IMR-90 (cell line): Measurements from ENCODE around the gene BLTP3B. TPM values are rescaled to one million over a fixed set of nuclear protein-coding genes. Genes with fewer than 3 reads are reported as not detected.

Experiments
- ATAC-seq: fragments of 200-7000 bp; cut with Tn5 transposase; 2 replicates; pipeline ENCODE4 v1.9.1; 2020; ENCODE audit warnings: low read depth, mild to moderate bottlenecking, moderate library complexity
- BruUV-seq: library from RNA; stranded (reverse); fragments of 400-500 nt; replicated peaks from 2 replicates; lab custom pipeline; 2021; lab: Mats Ljungman, UMichigan
- CTCF ChIA-PET: fragments of 300-600 bp; formaldehyde crosslinking; extraction: SDS; loops from one replicate; lab custom pipeline; 2021; ENCODE audit warnings: antibody characterized with exemption; lab: Yijun Ruan, JAX
- POLR2A ChIA-PET: fragments of 300-600 bp; sonication (Branson Sonifier 250); formaldehyde crosslinking; loops from one replicate; lab custom pipeline; 2022; ENCODE audit warnings: antibody characterized with exemption; ENCODE audit not compliant: unreplicated experiment; lab: Charles Lee
- DNase-seq: peaks from one replicate; pipeline ENCODE4 v3.0.0; 2013
- H2AFZ ChIP-seq: replicated peaks from 2 replicates; pipeline ENCODE3; 2013; ENCODE audit warnings: low read length, mild to moderate bottlenecking; ENCODE audit not compliant: poor library complexity
- H2AK5ac ChIP-seq: 2 replicates; pipeline ENCODE4 v1.6.1; 2013; ENCODE audit warnings: low read depth, low read length, inconsistent platforms
- H2AK9ac ChIP-seq: replicated peaks from 2 replicates; pipeline ENCODE3; 2013; ENCODE audit warnings: mild to moderate bottlenecking, low read depth, low read length, moderate library complexity; ENCODE audit not compliant: poor library complexity
- H2BK120ac ChIP-seq: 2 replicates; pipeline ENCODE4 v1.6.1; 2013; ENCODE audit warnings: low read depth, low read length, inconsistent platforms
- H2BK15ac ChIP-seq: 3 replicates; pipeline ENCODE4 v1.6.1; 2013; ENCODE audit warnings: low read depth, low read length, inconsistent platforms
- H2BK20ac ChIP-seq: 2 replicates; pipeline ENCODE4 v1.6.1; 2013; ENCODE audit warnings: low read depth, mild to moderate bottlenecking, inconsistent platforms, low read length, moderate library complexity
- H2BK5ac ChIP-seq: 2 replicates; pipeline ENCODE4 v1.6.1; 2013; ENCODE audit warnings: mild to moderate bottlenecking, low read depth, low read length, inconsistent platforms; ENCODE audit not compliant: poor library complexity, severe bottlenecking
- H3K14ac ChIP-seq: replicated peaks from 2 replicates; pipeline ENCODE4 v1.6.1; 2013; ENCODE audit warnings: low read depth, low read length, inconsistent platforms
- H3K18ac ChIP-seq: 2 replicates; pipeline ENCODE4 v1.6.1; 2013; ENCODE audit warnings: low read depth, low read length, control low read depth
- H3K23ac ChIP-seq: 2 replicates; pipeline ENCODE4 v1.6.1; 2013; ENCODE audit warnings: low read depth, low read length, inconsistent platforms
- H3K27ac ChIP-seq: 2 replicates; pipeline ENCODE4 v1.5.1; 2013; ENCODE audit warnings: mild to moderate bottlenecking, control low read depth, low read length; ENCODE audit not compliant: insufficient read depth
- H3K27me3 ChIP-seq: 2 replicates; pipeline ENCODE4 v1.6.1; 2013; ENCODE audit warnings: low read length; ENCODE audit not compliant: control insufficient read depth, insufficient read depth
- H3K36me3 ChIP-seq: 2 replicates; pipeline ENCODE4 v1.6.1; 2013; ENCODE audit warnings: low read length, mixed read lengths; ENCODE audit not compliant: control insufficient read depth, insufficient read depth
- H3K4ac ChIP-seq: 2 replicates; pipeline ENCODE4 v1.6.1; 2013; ENCODE audit warnings: low read depth, low read length, inconsistent platforms
- H3K4me1 ChIP-seq: 2 replicates; pipeline ENCODE4 v1.6.1; 2013; ENCODE audit warnings: low read length, mixed read lengths; ENCODE audit not compliant: control insufficient read depth, insufficient read depth
- H3K4me2 ChIP-seq: 2 replicates; pipeline ENCODE4 v1.6.1; 2013; ENCODE audit warnings: low read depth, mild to moderate bottlenecking, control low read depth, low read length, moderate library complexity
- H3K4me3 ChIP-seq: 2 replicates; pipeline ENCODE4 v1.5.1; 2013; ENCODE audit warnings: low read depth, mild to moderate bottlenecking, control low read depth, low read length, moderate library complexity; ENCODE audit not compliant: insufficient read depth
- H3K56ac ChIP-seq: 2 replicates; pipeline ENCODE4 v1.6.1; 2013; ENCODE audit warnings: low read length, inconsistent platforms; ENCODE audit not compliant: insufficient read depth; ENCODE audit errors: extremely low read depth
- H3K79me1 ChIP-seq, 2 experiments: 2 replicates each; pipeline ENCODE4 v1.6.1; 2013; ENCODE audit warnings: low read length in 2 of 2, inconsistent platforms in 1 of 2, low read depth in 1 of 2
- H3K9ac ChIP-seq: 2 replicates; pipeline ENCODE4 v1.6.1; 2013; ENCODE audit warnings: low read depth, low read length, control low read depth
- H3K9me1 ChIP-seq: 2 replicates; pipeline ENCODE4 v1.6.1; 2013; ENCODE audit warnings: low read length, inconsistent platforms; ENCODE audit not compliant: insufficient read depth
- H3K9me3 ChIP-seq: 2 replicates; pipeline ENCODE4 v1.6.1; 2013; ENCODE audit warnings: low read length; ENCODE audit not compliant: control insufficient read depth, insufficient read depth
- H4K20me1 ChIP-seq: 2 replicates; pipeline ENCODE4 v1.6.1; 2013; ENCODE audit warnings: low read length, inconsistent platforms; ENCODE audit not compliant: insufficient read depth
- H4K5ac ChIP-seq: 2 replicates; pipeline ENCODE4 v1.6.1; 2013; ENCODE audit warnings: mild to moderate bottlenecking, low read depth, low read length, control low read depth
- H4K8ac ChIP-seq, 2 experiments: 2 replicates each; pipeline ENCODE4 v1.6.1; 2013; ENCODE audit warnings: low read depth in 2 of 2, low read length in 2 of 2, control low read depth in 1 of 2, inconsistent platforms in 1 of 2
- H4K91ac ChIP-seq: 2 replicates; pipeline ENCODE4 v1.6.1; 2013; ENCODE audit warnings: low read depth, low read length, inconsistent platforms; ENCODE audit not compliant: insufficient read depth
- BHLHE40 ChIP-seq: fragments of 150-350 bp; IDR thresholded peaks from 2 replicates; pipeline ENCODE4 v1.6.1; 2016; ENCODE audit warnings: mild to moderate bottlenecking, low read depth, low read length
- MAFK ChIP-seq: IDR thresholded peaks from 2 replicates; pipeline ENCODE4 v1.6.1; 2012; ENCODE audit warnings: low read depth, low read length, improper control_type of control experiment
- MAZ ChIP-seq: IDR thresholded peaks from 2 replicates; pipeline ENCODE4 v1.6.1; 2012; ENCODE audit warnings: low read depth, mild to moderate bottlenecking, low read length, improper control_type of control experiment, moderate library complexity, borderline replicate concordance
- MXI1 ChIP-seq: IDR thresholded peaks from 2 replicates; pipeline ENCODE4 v1.6.1; 2012; ENCODE audit warnings: low read depth, mild to moderate bottlenecking, low read length, moderate library complexity, borderline replicate concordance
- NFE2L2 ChIP-seq: fragments of 150-350 bp; IDR thresholded peaks from 2 replicates; pipeline ENCODE4 v1.6.1; 2016; ENCODE audit warnings: low read depth, mild to moderate bottlenecking, low read length
- RCOR1 ChIP-seq: IDR thresholded peaks from 2 replicates; pipeline ENCODE4 v1.6.1; 2012; ENCODE audit warnings: mild to moderate bottlenecking, low read length, improper control_type of control experiment; ENCODE audit not compliant: insufficient replicate concordance
- RFX5 ChIP-seq: IDR thresholded peaks from 2 replicates; pipeline ENCODE4 v1.8.0; 2012; ENCODE audit warnings: low read depth, mild to moderate bottlenecking, low read length, moderate library complexity
- dilution Hi-C: fragments of 300-500 bp; cut with HindIII; formaldehyde crosslinking; loops from one replicate; pipeline ENCODE4 v1.14.3; 2018; ENCODE audit warnings: low sequenced_read_pairs; ENCODE audit not compliant: unreplicated experiment
- in situ Hi-C: fragments of 300-500 bp; cut with MboI; formaldehyde crosslinking; loops from 3 replicates; pipeline ENCODE4 v1.14.3; 2019; ENCODE audit warnings: low sequenced_read_pairs, inconsistent platforms, mixed read lengths
- intact Hi-C: fragments of 100-400 bp; cut with micrococcal nuclease; formaldehyde crosslinking; loops from 2 replicates; pipeline ENCODE4 v1.10.0; 2022
- polyA plus RNA-seq, 3 experiments: library from polyadenylated mRNA; depleted of rRNA; stranded (reverse); fragments of >200 nt; gene quantifications; 2 replicates each; pipeline ENCODE4 v1.2.3, GENCODE V29; 2012; ENCODE audit warnings: low replicate concordance in 1 of 3
- total RNA-seq: library from RNA; depleted of rRNA; stranded (reverse); fragments of >200 nt; gene quantifications from 2 replicates; pipeline ENCODE4 v1.2.3, GENCODE V29; 2012
- TF ChIP-seq, protein P1 (sequence below): fragments of 150-350 bp; IDR thresholded peaks from 2 replicates; pipeline ENCODE4 v1.6.1; 2017; ENCODE audit warnings: mild to moderate bottlenecking, antibody characterized with exemption, low read length, low read depth
- TF ChIP-seq, protein P2 (sequence below): fragments of 150-350 bp; IDR thresholded peaks from 2 replicates; pipeline ENCODE4 v1.6.1; 2016; ENCODE audit warnings: low read depth, mild to moderate bottlenecking, low read length, moderate library complexity, borderline replicate concordance

BLTP3B gene
- total and polyA plus RNA-seq, 2 of the 4 experiments (the other 2 are of a cell fraction): 8.9 to 38.7 TPM

GRCh38 chr12:100114574-100114973, 28.1 kb downstream of the BLTP3B start:
- H3K18ac ChIP-seq: no peak overlapping the region
- CTCF ChIA-PET: no interaction called here

More at GRCh38 chr12:100114574-100114973, 28.1 kb downstream of the BLTP3B start:
- Histone ChIP-seq H2BK20ac (no peak overlapping the region), H3K79me1 (peaks cover 15 to 28% of the 10 kb centered on the region in 2 experiments), H3K27ac (no peak overlapping the region), H3K4me3 (no peak overlapping the region), H3K9ac (no peak overlapping the region), H2AK5ac (no peak overlapping the region), H3K9me3 (no peaks in the 10 kb centered on the region), H2BK5ac (no peak overlapping the region), H3K4me1 (no peaks in the 10 kb centered on the region), H3K14ac (no peak overlapping the region), H2AFZ (no peak overlapping the region), H4K20me1 (peaks cover 4% of the 10 kb centered on the region; the same call in 1 of the 2 replicates), H3K36me3 (no peaks in the 10 kb centered on the region), H3K4me2 (no peak overlapping the region), H2AK9ac (no peak overlapping the region), H3K56ac (no peak overlapping the region), H4K91ac (no peak overlapping the region), H3K9me1 (0 out of 2 replicates have a peak, but pooled peaks cover 2% of the 10 kb centered on the region), H4K5ac (no peak overlapping the region), H4K8ac (no peak overlapping the region), H3K4ac (no peak overlapping the region), H2BK120ac (no peak overlapping the region), H3K23ac (no peak overlapping the region), H2BK15ac (no peak overlapping the region), H3K27me3 (no peaks in the 10 kb centered on the region)
- in situ Hi-C loops (no loop called here), intact Hi-C loops (no loop called here), dilution Hi-C loops (no loop called here)
- no TSS peak for BruUV-seq
- no peak for ATAC-seq
- TF ChIP-seq, protein P1, sequence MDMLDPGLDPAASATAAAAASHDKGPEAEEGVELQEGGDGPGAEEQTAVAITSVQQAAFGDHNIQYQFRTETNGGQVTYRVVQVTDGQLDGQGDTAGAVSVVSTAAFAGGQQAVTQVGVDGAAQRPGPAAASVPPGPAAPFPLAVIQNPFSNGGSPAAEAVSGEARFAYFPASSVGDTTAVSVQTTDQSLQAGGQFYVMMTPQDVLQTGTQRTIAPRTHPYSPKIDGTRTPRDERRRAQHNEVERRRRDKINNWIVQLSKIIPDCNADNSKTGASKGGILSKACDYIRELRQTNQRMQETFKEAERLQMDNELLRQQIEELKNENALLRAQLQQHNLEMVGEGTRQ: no peak
- TF ChIP-seq MAZ (no peak), MXI1 (no peak), BHLHE40 (no peak), MAFK (no peak), RFX5 (no peak), RCOR1 (no peak), NFE2L2 (no peak)
- TF ChIP-seq, protein P2, sequence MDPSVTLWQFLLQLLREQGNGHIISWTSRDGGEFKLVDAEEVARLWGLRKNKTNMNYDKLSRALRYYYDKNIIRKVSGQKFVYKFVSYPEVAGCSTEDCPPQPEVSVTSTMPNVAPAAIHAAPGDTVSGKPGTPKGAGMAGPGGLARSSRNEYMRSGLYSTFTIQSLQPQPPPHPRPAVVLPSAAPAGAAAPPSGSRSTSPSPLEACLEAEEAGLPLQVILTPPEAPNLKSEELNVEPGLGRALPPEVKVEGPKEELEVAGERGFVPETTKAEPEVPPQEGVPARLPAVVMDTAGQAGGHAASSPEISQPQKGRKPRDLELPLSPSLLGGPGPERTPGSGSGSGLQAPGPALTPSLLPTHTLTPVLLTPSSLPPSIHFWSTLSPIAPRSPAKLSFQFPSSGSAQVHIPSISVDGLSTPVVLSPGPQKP: no peak
- POLR2A ChIA-PET: no interaction called here
- DNase-seq: no peak
